A549 treated with AZD2906 at 1 μM for 4 hours (cell line): ENCODE results near the gene KRTAP10-8. TPM values are rescaled to one million over a fixed set of nuclear protein-coding genes. Genes with fewer than 3 reads are reported as not detected.

ENCODE experiments used
- total RNA-seq: library from RNA; stranded (reverse); fragments of 200-300 nt; extraction: Qiagen RNA extraction; gene quantifications from 5 replicates; pipeline ENCODE4 v1.2.3, GENCODE V29; 2022

Gene KRTAP10-8, protein sequence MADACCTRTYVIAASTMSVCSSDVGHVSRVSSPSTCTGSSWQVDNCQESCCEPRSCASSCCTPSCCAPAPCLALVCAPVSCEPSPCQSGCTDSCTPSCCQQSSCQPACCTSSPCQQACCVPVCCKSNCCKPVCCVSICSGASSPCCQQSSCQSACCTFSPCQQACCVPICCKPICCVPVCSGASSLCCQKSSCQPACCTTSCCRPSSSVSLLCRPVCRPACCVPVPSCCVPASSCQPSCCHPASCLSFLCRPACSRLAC
- total RNA-seq: not detected in 5 replicates

DNA sequence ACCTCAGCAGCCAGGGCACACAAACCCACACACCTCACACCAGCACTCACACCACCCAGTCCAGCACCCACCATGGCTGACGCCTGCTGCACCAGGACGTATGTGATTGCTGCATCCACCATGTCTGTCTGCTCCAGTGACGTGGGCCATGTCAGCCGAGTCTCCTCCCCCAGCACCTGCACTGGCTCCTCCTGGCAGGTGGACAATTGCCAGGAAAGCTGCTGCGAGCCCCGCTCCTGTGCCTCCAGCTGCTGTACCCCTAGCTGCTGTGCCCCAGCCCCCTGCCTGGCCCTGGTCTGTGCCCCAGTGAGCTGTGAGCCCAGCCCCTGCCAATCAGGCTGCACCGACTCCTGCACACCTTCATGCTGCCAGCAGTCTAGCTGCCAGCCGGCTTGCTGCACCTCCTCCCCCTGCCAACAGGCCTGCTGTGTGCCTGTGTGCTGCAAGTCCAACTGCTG, at the start of gene KRTAP10-8:
Gene KRTAP10-8 (plus strand): TSS at position 51 of the 458 bp plus-strand sequence. CDS start 22 bp downstream, at position 73.

DNA sequence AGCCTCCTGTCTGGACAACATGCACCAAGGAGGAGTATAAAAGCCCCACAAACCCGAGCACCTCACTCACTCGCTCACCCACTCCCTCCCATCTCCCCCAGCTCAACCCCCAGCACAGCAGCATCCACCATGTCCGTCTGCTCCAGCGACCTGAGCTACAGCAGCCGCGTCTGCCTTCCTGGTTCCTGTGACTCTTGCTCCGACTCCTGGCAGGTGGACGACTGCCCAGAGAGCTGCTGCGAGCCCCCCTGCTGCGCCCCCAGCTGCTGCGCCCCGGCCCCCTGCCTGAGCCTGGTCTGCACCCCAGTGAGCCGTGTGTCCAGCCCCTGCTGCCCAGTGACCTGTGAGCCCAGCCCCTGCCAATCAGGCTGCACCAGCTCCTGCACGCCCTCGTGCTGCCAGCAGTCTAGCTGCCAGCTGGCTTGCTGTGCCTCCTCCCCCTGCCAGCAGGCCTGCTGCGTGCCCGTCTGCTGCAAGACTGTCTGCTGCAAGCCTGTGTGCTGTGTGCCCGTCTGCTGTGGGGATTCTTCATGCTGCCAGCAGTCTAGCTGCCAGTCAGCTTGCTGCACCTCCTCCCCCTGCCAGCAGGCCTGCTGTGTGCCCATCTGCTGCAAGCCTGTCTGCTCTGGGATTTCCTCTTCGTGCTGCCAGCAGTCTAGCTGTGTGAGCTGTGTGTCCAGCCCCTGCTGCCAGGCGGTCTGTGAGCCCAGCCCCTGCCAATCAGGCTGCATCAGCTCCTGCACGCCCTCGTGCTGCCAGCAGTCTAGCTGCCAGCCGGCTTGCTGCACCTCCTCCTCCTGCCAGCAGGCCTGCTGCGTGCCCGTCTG, 38.0 kb upstream of the KRTAP10-8 start, which contains the start of gene KRTAP10-4:
Gene KRTAP10-4 (plus strand): TSS at position 100 of the 827 bp plus-strand sequence. CDS start 30 bp downstream, at position 130.

DNA sequence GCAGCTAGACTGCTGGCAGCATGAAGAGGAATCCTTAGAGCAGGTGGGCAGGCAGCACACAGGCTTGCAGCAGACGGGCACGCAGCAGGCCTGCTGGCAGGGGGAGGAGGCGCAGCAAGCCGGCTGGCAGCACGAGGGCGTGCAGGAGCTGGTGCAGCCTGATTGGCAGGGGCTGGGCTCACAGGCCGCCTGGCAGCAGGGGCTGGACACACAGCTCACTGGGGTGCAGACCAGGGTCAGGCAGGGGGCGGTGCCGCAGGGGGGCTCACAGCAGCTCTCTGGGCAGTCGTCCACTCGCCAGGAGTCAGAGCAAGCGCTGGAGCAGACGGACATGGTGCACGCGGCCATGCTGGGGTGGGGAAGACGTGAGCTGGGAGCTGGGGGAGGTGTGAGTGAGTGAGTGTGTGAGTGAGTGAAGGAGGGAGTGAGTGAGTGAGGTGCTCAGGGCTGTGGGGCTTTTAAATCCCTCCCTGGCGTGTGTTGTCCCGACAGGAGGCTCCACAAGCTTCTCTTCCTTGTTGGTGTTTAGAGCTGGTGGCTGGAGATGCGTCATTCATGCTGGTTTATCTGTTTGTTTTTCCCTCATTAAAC, 31.6 kb upstream of the KRTAP10-8 start, which contains the start of gene KRTAP10-5:
Gene KRTAP10-5 (minus strand): TSS at position 374 of the 591 bp plus-strand sequence. CDS start 26 bp downstream, at position 348.

DNA sequence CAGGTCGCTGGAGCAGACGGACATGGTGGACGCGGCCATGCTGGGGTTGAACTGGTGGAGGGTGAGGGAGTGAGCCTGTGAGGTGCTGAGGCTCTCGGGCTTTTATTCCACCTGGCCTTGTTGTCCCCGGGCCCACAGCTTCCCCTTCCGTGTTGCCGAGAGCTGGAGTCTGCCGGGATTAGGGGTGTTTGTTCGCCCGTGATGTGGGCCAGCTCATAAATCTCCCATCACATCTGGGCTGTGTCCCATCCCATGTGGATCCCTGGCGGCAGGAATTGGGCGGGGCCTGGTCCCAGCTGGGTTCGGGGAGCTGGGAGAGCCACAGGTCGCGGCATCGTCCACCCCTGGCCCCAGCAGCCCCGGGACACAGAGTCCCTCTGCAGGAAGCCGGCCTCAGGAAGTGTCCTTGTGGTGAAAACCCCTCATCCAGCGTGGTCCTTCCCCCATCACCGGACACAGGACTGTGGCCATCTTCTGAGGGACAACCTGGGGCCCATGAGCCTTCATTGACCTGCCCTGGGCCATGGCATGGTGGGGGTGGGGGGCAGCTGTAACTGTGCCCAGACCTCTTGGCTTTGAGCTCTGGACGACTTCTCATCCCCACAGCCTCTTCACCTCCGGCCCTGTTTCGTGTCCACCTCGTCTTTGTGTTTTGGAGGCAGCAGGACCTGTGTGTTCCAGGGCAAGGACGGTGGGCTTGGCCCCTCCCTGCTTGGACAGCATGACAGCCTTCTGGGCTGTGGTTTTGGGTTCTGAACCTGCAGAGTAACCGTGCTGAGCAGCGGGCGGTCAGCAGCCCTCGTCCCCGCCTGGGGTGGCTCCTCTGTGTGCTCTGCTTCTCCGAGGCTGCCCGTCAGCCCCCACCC, 19.2 kb upstream of the KRTAP10-8 start, which contains the start of gene KRTAP10-6:
Gene KRTAP10-6 (minus strand): TSS at position 60 of the 866 bp plus-strand sequence. CDS start 21 bp downstream, at position 39.

DNA sequence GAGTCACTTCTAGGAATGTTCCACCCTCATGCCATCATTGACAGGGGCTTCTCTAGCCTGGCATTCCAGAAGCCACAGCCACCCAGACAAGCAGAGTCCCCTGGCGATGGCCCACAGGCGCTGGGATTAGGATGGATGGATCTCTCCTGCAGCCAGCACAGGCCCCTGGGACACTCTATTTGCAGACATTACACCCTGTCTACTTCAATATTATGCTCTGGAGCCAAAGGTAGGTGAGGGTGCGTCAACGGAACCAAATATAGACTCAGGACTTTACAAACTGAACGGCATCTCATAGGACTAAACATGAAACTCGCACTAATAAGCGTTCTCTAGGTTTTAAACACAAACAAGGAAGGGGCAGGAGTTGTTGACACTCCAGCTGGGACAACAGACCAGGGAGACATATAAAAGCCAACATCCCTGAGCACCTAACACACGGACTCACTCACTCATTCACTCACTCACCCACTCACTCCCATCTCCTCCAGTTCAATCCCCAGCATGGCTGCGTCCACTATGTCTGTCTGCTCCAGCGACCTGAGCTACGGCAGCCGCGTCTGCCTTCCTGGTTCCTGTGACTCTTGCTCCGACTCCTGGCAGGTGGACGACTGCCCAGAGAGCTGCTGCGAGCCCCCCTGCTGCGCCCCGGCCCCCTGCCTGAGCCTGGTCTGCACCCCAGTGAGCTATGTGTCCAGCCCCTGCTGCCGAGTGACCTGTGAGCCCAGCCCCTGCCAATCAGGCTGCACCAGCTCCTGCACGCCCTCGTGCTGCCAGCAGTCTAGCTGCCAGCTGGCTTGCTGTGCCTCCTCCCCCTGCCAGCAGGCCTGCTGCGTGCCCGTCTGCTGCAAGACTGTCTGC, 11.5 kb upstream of the KRTAP10-8 start, which contains the start of gene KRTAP10-7:
Gene KRTAP10-7 (plus strand): TSS at position 480 of the 861 bp plus-strand sequence. CDS start 25 bp downstream, at position 505.

DNA sequence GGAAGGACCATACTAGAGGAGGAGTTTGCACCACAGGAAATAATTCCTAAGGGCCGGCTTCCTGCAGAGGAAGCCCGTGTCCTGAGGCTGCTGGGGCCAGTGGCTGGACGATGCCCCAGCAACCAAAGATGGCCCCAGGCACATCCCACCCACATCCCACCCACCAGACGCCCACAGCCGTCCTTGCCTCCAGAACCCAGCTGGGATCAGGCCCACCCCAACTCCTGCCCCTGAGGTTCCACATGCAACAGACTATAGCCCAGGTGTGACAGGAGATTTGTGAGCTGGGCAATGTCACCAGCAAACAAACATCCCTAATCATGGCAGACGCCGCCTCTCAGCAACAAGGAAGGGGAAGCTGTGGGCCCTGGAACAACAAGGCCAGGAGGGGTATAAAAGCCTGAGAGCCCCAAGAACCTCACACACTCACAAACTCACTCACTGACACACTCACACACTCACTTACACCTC, 14.8 kb downstream of the KRTAP10-8 start, which contains the start of gene KRTAP10-9:
Gene KRTAP10-9 (plus strand): TSS at position 421 of the 471 bp plus-strand sequence. CDS start 79 bp downstream, outside the sequence.

DNA sequence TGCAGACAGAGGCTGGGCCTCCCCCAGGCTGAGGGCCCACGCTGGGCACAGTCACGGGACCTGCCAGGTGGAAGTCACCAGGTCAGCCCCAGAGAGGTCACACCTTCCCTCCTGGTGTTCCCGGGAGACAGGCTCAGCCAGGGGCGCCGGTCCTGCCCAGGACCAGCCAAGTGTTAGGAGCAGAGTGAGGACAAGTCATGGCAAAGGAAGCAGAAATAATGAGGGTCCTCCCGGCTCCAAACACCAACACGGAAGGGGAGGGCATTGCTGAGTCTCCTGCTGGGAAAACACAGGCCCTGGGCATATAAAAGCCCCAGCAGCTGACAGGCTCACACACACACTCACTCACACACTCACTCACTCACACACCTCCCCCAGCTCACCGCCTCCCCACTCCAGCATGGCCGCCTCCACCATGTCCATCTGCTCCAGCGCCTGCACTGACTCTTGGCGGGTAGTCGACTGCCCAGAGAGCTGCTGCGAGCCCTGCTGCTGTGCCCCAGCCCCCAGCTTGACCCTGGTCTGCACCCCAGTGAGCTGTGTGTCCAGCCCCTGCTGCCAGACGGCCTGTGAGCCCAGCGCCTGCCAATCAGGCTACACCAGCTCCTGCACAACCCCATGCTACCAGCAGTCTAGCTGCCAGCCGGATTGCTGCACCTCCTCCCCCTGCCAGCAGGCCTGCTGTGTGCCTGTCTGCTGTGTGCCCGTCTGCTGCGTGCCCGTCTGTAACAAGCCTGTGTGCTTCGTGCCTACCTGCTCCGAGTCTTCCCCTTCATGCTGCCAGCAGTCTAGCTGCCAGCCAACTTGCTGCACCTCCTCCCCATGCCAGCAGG, 25.4 kb downstream of the KRTAP10-8 start, which contains the start of gene KRTAP10-10:
Gene KRTAP10-10 (plus strand): TSS at position 339 of the 833 bp plus-strand sequence. CDS start 62 bp downstream, at position 401.

DNA sequence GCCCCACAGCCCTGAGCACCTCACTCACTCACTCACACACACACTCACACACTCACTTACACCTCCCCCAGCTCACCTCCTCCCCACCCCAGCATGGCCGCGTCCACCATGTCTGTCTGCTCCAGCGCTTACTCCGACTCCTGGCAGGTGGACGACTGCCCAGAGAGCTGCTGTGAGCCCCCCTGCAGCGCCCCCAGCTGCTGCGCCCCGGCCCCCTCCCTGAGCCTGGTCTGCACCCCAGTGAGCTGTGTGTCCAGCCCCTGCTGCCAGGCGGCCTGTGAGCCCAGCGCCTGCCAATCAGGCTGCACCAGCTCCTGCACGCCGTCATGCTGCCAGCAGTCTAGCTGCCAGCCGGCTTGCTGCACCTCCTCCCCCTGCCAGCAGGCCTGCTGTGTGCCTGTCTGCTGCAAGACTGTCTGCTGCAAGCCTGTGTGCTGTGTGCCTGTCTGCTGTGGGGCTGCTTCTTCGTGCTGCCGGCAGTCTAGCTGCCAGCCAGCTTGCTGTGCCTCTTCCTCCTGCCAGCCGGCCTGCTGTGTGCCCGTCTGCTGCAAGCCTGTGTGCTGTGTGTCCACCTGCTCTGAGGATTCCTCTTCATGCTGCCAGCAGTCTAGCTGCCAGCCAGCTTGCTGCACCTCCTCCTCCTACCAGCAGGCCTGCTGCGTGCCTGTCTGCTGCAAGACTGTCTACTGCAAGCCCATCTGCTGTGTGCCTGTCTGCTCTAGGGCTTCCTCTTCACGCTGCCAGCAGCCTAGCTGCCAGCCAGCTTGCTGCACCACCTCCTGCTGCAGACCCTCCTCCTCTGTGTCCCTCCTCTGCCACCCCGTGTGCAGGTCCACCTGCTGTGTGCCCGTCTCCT, 34.7 kb downstream of the KRTAP10-8 start, which contains the start of gene KRTAP10-11:
Gene KRTAP10-11 (plus strand): TSS at position 49 of the 856 bp plus-strand sequence. CDS start 45 bp downstream, at position 94.

DNA sequence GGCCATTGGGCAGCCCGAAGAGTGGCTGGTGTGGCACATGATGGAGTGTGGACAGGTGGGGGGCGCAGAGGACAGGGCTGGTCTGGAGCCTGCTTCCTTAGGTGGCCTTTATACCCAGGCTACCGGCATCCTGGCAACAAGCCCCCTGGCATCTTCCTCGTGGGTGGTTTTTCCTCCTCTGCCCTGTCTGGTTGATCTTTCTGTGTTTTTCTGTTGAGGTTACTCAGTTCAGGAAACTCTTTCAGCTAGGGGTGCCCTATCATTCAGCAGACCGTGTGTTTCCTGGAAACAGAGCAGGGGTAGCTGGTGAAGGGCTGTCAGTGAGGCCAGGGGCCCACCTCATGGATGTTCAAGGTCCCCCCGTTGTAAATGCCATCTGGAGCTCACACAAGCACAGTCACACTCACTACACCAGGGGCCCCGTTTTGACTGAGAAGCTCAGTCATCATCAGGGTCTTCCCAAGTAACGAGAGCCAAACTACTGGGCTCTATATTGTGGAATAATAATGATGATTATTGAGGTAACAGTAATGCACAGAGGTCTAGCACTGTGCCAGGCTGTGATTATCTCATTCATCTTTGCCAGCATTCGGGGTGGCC, 42.8 kb downstream of the KRTAP10-8 start, which contains the start of gene KRTAP12-4:
Gene KRTAP12-4 (minus strand): TSS at position 84 of the 600 bp plus-strand sequence. CDS start 45 bp downstream, at position 39.

DNA sequence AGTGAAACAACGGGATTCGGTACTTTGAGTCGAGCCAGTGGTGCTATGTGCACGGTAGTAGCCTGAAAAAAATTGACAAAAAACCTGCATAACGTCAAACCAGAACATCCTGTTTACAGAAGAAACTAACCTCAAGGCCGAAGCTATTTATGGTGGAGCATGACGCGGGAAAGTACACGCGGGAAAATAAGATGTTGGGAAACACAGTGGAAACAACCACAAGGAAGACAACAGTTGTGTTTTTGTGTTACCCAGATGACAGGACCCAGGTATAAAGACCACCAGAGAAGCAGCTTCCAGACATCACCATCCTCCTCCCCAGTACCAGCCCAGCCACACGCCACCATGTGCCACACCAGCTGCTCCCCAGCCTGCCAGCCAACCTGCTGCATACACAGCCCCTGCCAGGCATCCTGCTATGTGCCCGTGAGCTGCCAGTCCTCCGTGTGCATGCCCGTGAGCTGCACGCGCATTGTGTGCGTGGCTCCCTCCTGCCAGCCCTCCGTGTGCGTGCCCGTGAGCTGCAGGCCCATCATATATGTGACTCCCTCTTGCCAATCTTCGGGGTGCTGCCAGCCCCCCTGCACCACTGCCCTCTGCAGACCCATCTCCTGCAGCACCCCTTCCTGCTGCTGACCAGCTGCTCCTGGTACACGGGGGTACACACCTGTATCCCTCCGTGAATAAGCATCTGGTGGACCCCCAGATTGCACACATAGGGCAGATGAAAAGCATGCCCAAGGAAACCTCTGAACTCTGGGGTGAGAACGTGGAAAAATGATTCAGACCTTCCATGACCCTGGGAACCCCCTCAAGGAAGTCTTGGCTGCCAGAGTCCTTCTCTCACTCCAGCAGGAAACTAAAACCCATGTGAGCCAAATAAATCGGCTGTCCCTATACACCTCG, 46.0 kb downstream of the KRTAP10-8 start, which contains the start of gene KRTAP12-3:
Gene KRTAP12-3 (plus strand): TSS at position 298 of the 906 bp plus-strand sequence. CDS start 48 bp downstream, at position 346.

Other genes with a start within 250 kb of the KRTAP10-8 start
- gene LRRC3, start 156.6 kb upstream of the KRTAP10-8 start, total RNA-seq: 1.8 to 2.4 TPM (median 2.1 TPM) in 5 replicates
- gene KRTAP10-1, start 71.9 kb upstream of the KRTAP10-8 start, total RNA-seq: not detected in 5 replicates
- not detected in 5 replicates for gene KRTAP10-2, start 60.6 kb upstream of the KRTAP10-8 start, total RNA-seq
- gene KRTAP10-3, start 53.3 kb upstream of the KRTAP10-8 start, total RNA-seq: not detected in 5 replicates
- gene KRTAP10-4, start 38.4 kb upstream of the KRTAP10-8 start, total RNA-seq: not detected in 5 replicates
- gene KRTAP10-5, start 31.5 kb upstream of the KRTAP10-8 start, total RNA-seq: not detected in 5 replicates
- not detected in 5 replicates for gene KRTAP10-6, start 19.6 kb upstream of the KRTAP10-8 start, total RNA-seq
- not detected in 5 replicates for gene KRTAP10-7, start 11.5 kb upstream of the KRTAP10-8 start, total RNA-seq
- not detected in 5 replicates for gene KRTAP10-9, start 15.0 kb downstream of the KRTAP10-8 start, total RNA-seq
- not detected in 5 replicates for gene KRTAP10-10, start 25.3 kb downstream of the KRTAP10-8 start, total RNA-seq
- gene KRTAP10-11, start 34.3 kb downstream of the KRTAP10-8 start, total RNA-seq: not detected in 5 replicates
- not detected in 5 replicates for gene KRTAP12-4, start 42.6 kb downstream of the KRTAP10-8 start, total RNA-seq
- gene KRTAP12-3, start 45.9 kb downstream of the KRTAP10-8 start, total RNA-seq: not detected in 5 replicates
- gene KRTAP12-2, start 54.8 kb downstream of the KRTAP10-8 start, total RNA-seq: not detected in 5 replicates
- not detected in 5 replicates for gene KRTAP12-1, start 70.1 kb downstream of the KRTAP10-8 start, total RNA-seq
- gene KRTAP10-12, start 85.1 kb downstream of the KRTAP10-8 start, total RNA-seq: not detected in 5 replicates
- not detected in 5 replicates for gene TSPEAR, start 99.5 kb downstream of the KRTAP10-8 start, total RNA-seq
- 30.3 to 39.6 TPM (median 32.3 TPM) in 5 replicates for gene UBE2G2, start 189.7 kb downstream of the KRTAP10-8 start, total RNA-seq
- gene SUMO3, start 206.0 kb downstream of the KRTAP10-8 start, total RNA-seq: 59.2 to 68.0 TPM (median 64.4 TPM) in 5 replicates